VCaP (cell line): ENCODE measurements around the gene COMMD7.

Experiments used
- H3K27ac ChIP-seq: fragments of 450-650 bp; 2 replicates; pipeline ENCODE4 v1.5.1; 2017
- TF ChIP-seq, protein P1 (sequence below): fragments of 450-650 bp; conservative IDR thresholded peaks from 2 replicates; pipeline ENCODE4 v1.5.1; 2017; ENCODE audit warnings: mild to moderate bottlenecking, moderate library complexity

The COMMD7 gene

DNA sequence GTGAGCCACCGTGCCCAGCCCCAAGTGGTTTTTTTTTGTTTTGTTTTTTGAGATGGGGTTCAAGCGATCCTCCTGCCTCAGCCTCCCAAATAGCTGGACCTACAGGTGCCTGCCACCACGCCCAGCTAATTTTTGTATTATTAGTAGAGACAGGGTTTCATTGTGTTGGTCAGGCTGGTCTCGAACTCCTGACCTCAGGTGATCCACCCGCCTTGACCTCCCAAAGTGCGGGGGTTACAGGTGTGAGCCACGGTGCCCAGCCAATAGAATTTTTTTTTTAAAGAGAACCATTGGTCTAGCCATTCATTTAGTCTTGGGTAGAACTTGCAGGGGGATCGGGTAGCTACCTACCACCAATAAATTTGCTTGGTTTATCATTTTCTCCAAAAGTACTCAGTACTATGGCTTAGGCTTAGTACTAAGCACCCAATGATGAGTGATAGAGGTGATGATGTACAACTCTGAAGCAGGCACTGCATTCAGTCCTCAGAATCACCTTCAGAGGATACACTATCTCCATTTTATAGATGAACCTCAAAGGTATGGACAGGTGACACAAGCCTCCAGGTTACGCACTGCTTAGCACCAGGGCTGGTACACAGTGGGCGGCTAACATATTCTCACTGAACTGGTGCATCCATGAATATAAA lies 56.6 kb downstream of the COMMD7 start:
- TF ChIP-seq, protein P1, sequence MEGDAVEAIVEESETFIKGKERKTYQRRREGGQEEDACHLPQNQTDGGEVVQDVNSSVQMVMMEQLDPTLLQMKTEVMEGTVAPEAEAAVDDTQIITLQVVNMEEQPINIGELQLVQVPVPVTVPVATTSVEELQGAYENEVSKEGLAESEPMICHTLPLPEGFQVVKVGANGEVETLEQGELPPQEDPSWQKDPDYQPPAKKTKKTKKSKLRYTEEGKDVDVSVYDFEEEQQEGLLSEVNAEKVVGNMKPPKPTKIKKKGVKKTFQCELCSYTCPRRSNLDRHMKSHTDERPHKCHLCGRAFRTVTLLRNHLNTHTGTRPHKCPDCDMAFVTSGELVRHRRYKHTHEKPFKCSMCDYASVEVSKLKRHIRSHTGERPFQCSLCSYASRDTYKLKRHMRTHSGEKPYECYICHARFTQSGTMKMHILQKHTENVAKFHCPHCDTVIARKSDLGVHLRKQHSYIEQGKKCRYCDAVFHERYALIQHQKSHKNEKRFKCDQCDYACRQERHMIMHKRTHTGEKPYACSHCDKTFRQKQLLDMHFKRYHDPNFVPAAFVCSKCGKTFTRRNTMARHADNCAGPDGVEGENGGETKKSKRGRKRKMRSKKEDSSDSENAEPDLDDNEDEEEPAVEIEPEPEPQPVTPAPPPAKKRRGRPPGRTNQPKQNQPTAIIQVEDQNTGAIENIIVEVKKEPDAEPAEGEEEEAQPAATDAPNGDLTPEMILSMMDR, result no peak
- no peak overlapping the region for H3K27ac ChIP-seq

DNA sequence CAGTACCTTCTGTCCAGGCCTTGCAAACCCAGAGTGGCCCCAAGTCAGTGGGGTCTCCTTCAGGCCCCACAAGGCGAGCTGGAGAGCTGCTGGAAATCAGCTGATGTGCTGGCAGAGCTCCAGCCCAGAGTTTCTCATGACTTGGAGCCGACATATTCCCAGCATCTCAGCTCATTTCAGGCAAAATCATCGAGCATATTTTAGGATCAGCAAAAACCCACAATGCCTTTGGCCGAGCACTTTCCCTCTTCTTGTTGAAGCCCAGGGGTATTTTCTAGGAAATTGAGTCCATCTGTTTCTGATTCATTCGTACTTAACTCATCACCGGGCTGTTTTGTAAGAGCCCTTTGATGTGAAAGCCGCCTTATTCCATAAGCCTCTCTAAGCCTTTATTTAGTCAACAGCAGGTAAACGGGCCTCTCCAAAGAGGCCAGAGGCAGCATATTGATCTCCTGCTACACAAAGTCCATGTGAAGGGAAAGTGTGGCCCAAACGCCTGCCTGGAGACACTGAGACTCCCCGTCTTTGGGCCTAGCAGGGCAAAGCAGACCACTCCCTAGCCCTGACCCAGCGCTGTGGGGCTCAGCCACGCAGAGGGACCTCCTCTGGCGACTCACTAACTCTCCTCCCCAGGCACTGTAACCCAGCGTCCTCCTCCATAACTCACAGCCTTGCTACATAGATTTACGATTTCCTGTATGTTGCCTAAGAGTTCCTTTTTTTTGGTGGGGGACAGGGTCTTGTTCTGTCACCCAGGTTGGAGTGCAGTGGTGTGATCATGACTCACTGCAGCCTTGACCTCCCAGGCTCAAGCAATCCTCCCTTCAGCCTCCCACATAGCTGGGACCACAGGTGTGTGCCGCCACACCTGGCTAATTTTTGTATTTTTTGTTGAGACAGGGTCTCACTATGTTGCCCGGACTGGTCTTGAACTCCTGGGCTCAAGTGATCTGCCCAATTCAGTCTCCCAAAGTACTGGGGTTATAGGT lies 57.4 kb downstream of the COMMD7 start:
- no peak overlapping the region for H3K27ac ChIP-seq

DNA sequence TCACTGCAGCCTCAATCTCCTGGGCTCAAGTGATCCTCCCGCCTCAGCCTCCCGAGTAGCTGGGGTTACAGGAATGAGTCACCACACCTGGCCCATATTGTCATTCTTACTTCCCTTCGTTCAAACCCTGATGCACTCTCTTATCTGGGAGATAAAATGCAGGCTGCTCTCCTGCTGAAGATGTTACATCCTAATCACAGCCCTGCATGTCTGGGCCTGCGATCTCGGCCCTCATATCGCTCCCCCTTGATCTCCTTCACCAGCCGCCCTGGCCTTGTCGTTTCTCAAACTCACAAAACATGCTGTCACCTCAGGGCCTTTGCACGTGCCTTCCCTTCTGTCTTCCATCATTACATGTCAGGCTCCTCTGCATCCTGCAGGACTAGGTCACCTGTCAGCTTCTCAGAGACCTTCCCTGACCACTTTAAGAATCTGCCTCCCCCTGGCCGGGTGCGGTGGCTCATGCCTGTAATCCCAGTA lies 60.7 kb downstream of the COMMD7 start:
- no peak overlapping the region for H3K27ac ChIP-seq
- TF ChIP-seq, protein P1, result no peak

More for the DNA sequence above, 57.4 kb downstream of the COMMD7 start:
- TF ChIP-seq, protein P1, result no peak

DNA sequence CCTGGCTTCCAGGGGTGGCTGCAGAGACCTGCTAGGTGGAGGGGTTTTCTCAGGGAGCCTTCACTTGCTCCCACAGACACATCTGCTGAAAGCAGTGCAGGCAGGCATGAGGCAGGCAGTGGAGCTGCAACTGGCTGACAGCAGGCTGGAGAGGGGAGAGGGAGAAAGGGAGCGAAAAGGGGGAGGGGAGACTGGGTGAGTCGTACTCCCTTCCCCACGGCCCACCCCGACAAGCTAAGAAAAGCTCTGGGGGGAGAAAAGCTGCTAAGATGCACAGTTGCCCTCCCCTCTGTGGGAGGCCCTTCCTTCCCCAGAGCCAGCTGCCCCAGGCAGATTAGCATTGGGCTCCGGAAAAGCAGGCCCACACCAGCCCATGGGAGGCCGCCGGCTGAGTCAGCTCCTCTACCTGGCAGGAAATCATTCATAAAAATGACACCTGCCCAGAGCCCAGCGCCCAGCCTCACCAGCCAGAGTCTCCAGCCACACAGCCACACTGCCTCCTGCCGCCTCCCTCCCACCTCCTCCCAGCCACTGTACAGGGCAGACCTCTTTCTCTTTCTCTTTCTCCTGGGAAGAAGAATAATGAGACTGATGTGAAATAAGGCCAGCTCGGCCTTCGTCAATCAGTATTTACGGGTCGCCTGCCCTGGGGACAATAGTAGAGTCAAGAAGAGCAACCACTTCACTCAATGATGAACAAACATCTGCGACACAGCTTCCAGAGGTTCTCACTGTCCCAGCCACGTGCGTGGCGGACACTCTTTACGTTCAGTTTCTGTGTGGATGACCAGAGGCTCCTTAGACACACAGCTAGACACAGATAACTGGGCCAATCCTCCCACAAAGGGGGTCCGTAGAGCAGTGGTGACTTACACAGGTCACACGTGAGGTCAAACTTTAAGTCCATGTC lies 61.8 kb downstream of the COMMD7 start:
- H3K27ac ChIP-seq, result no peak overlapping the region
- TF ChIP-seq, protein P1, result no peak

DNA sequence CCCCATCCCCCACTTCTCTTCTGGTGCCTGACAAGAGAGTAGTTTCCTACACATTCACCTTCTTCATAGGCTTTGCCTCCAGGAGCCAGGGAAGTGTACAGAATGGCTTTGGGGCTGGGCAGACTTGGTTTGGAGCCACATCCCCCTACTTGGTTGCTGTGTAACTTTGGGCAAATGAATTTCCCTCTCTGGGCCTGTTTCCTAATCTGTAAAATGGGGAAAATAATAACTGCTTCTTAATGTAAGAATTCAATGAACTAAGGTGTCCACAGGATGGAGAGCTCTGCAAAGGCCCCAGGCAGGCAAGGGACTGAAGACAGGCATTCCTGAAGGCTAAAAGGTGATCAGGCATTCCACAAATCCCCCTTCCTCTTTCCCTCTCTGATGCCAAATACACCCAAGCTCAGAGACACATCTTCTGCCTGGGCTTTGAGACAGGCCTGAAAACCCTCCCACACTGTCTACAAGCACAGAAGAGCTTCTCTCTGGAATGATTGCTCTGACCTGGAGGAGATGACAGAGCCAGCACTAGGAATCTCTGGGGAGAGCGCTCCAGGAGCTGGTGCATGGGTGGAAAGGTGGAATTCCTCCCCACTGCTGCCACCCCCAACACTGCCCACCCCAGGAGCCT lies 62.6 kb downstream of the COMMD7 start:
- TF ChIP-seq, protein P1, result no peak
- no peak overlapping the region for H3K27ac ChIP-seq

DNA sequence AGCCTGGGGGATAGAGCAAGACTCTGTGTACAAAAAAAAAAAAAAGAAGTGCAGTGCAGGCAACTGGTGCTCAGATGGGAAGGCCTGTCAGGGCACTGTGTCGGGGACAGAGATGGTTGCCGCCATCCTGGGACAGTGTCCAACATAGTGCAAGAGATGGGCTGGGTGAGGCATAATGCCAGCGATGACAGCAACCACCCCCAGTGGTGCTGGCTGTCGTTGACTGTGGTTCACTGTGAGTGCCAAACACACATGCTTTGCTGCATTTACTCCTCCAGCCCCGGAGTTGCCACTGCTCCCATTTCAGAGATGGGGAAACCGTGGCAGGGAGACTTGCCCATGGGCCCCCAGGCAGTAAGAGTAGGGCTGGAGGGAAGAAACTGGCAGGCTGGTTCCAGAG lies 64.3 kb downstream of the COMMD7 start:
- TF ChIP-seq, protein P1, result no peak
- H3K27ac ChIP-seq, result peak overlapping the region; percentile 43
